Erythroblast (primary cell): ENCODE measurements around the gene EPHB1.

Source experiments
- GATA1 ChIP-seq: IDR thresholded peaks from 2 replicates; pipeline ENCODE4 v1.6.1; 2011; ENCODE audit warnings: low read depth, mild to moderate bottlenecking, control low read depth, low read length, moderate library complexity
- POLR2A ChIP-seq: IDR thresholded peaks from 2 replicates; pipeline ENCODE4 v1.6.1; 2011; ENCODE audit warnings: mild to moderate bottlenecking, low read length

DNA sequence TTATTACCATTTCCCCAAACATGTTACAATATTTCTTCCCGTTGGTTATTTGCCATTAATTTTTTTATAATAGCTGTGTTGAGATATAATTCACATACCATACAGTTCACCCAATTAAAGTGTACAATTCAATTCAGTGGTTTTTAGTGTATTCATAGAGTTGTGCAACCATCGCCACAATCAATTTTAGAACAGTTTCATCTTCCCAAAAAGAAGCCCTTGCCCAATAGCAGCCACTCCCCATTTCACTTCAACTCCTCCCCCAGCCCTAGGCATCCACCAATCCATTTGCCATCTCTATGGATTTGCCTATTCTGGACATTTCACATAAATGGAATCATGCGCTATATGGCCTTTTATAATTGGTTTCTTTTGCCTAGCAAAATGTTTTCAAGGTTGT is 225.1 kb downstream of the EPHB1 start:
- TF ChIP-seq POLR2A (no peak), GATA1 (no peak)
